ENCODE measurements around the gene PRKAG2.

- TF ChIP-seq CTCF (IDR thresholded peaks at IDR 0.05) = no peak
- no peak for TF ChIP-seq POLR2A (IDR thresholded peaks at IDR 0.05)
Measured at GRCh38 chr7:151820491-151821105, 56.3 kb downstream of the PRKAG2 start.
